PFSK-1 (cell line): ENCODE results near the gene GPR141.

ENCODE experiments used
- POLR2AphosphoS5 ChIP-seq: IDR thresholded peaks from 2 replicates; pipeline ENCODE4 v1.6.1; 2012; ENCODE audit warnings: low read depth, mild to moderate bottlenecking, control low read depth, low read length, moderate library complexity
- REST ChIP-seq, 2 experiments: IDR thresholded peaks; 2 replicates each; pipeline versions ENCODE4 v1.6.1 to v1.8.0; 2011 to 2012; ENCODE audit warnings: low read depth in 2 of 2, low read length in 2 of 2, control low read depth in 1 of 2, inconsistent platforms in 1 of 2, mild to moderate bottlenecking in 1 of 2, moderate library complexity in 1 of 2; ENCODE audit not compliant: insufficient read depth in 1 of 2

DNA sequence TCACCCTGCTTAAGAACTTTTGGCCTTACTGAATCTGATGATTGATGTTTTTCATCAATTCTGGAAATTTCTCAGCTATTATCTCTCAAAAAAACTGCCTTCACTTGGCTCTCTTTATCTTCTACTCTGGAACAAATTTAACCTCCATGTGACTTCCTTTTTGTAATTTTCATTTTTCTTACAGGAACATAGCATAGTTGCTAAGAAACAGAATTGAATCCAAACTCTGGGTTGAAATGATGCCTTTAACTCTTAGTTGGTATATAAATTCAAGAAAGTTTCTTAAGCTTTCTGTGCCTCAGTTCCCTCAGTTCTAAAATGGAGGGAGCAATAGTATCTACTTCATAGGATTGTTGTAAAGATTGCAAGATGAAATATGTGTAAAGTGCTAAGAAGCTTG is 19.8 kb downstream of the GPR141 start:
- TF ChIP-seq REST (IDR thresholded peaks at IDR 0.05; ENCODE audit: insufficient read depth in 1 of 2, low read depth in 2 of 2, low read length in 2 of 2) (no peak), POLR2AphosphoS5 (no peak)
